ENCODE results near the gene PRKCH.

The PRKCH gene

GRCh38 chr14:61368781-61369453, 47.5 kb downstream of the PRKCH start:
- no peak for DNase-seq

- DNase-seq: no peak
Measured at GRCh38 chr14:61369454-61369810, 48.1 kb downstream of the PRKCH start.

GRCh38 chr14:61372379-61372778, 51.0 kb downstream of the PRKCH start:
- DNase-seq: no peak

- no peak for DNase-seq
Measured at GRCh38 chr14:61372842-61373555, 51.6 kb downstream of the PRKCH start.

GRCh38 chr14:61374284-61374683, 52.9 kb downstream of the PRKCH start:
- no peak for DNase-seq

GRCh38 chr14:61375218-61375617, 53.8 kb downstream of the PRKCH start:
- no peak for DNase-seq

GRCh38 chr14:61376314-61376713, 54.9 kb downstream of the PRKCH start:
- no peak for DNase-seq

GRCh38 chr14:61377749-61378148, 56.4 kb downstream of the PRKCH start:
- no peak for DNase-seq

GRCh38 chr14:61379639-61380184, 58.3 kb downstream of the PRKCH start:
- no peak for DNase-seq

- no peak for DNase-seq
Measured at GRCh38 chr14:61380984-61381383, 59.6 kb downstream of the PRKCH start.

GRCh38 chr14:61381553-61381952, 60.2 kb downstream of the PRKCH start:
- no peak for DNase-seq

- no peak for DNase-seq
Measured at GRCh38 chr14:61382842-61383241, 61.5 kb downstream of the PRKCH start.

- no peak for DNase-seq
Measured at GRCh38 chr14:61385002-61385685, 63.8 kb downstream of the PRKCH start.

GRCh38 chr14:61386173-61386772, 64.9 kb downstream of the PRKCH start:
- DNase-seq: no peak

- DNase-seq: no peak
Measured at GRCh38 chr14:61387076-61387475, 65.7 kb downstream of the PRKCH start.

GRCh38 chr14:61388173-61388975, 67.0 kb downstream of the PRKCH start:
- no peak for DNase-seq

GRCh38 chr14:61388976-61389576, 67.7 kb downstream of the PRKCH start:
- no peak for DNase-seq

- no peak for DNase-seq
Measured at GRCh38 chr14:61391119-61391518, 69.7 kb downstream of the PRKCH start.

GRCh38 chr14:61392297-61392696, 70.9 kb downstream of the PRKCH start:
- DNase-seq: no peak

- no peak for DNase-seq
Measured at GRCh38 chr14:61394542-61394941, 73.2 kb downstream of the PRKCH start.

GRCh38 chr14:61395115-61395725, 73.8 kb downstream of the PRKCH start:
- no peak for DNase-seq

- DNase-seq: no peak
Measured at GRCh38 chr14:61396279-61396678, 74.9 kb downstream of the PRKCH start.

Data from NCI-H774 (cell line).